ENCODE data around the gene EPRS1.

The EPRS1 gene

GRCh38 chr1:220001095-220001501 lies 45.2 kb downstream of the EPRS1 start:
- Histone ChIP-seq H3K4me1 (ENCODE audit: control insufficient read depth, insufficient read depth, low read length, poor library complexity, severe bottlenecking) (no peaks in the 10 kb centered on the region), H3K4me3 (ENCODE audit: extremely low read depth, insufficient read depth, low read length, poor library complexity, severe bottlenecking) (no peak overlapping the region), H3K36me3 (ENCODE audit: control insufficient read depth, insufficient read depth, low read length) (peaks cover 66% of the 10 kb centered on the region), H3K9me3 (ENCODE audit: control insufficient read depth, low read length) (no peaks in the 10 kb centered on the region), H3K27ac (ENCODE audit: low read depth, low read length, severe bottlenecking) (no peak overlapping the region)
- WGBS, 2 experiments (ENCODE audit: insufficient coverage in 2 of 2): 80% methylated on average over 1 of the region's 4 CpGs; no CpG with 5 or more reads in 1 of the 2 experiments

- WGBS, 2 experiments (ENCODE audit: insufficient coverage in 2 of 2): no CpG with 5 or more reads among the region's 4 CpGs
- Histone ChIP-seq H3K9me3 (ENCODE audit: control insufficient read depth, low read length) (no peaks in the 10 kb centered on the region), H3K4me1 (ENCODE audit: control insufficient read depth, insufficient read depth, low read length, poor library complexity, severe bottlenecking) (no peaks in the 10 kb centered on the region), H3K4me3 (ENCODE audit: extremely low read depth, insufficient read depth, low read length, poor library complexity, severe bottlenecking) (no peak overlapping the region), H3K27ac (ENCODE audit: low read depth, low read length, severe bottlenecking) (no peak overlapping the region), H3K36me3 (ENCODE audit: control insufficient read depth, insufficient read depth, low read length) (peaks cover 69% of the 10 kb centered on the region)
Observed at GRCh38 chr1:219999821-220000220, 46.5 kb downstream of the EPRS1 start.
